GM21723 (cell line): ENCODE measurements around the gene MCM8.
A peak's percentile ranks its signal among the peaks of the same experiment; 100 is the strongest.

Source experiments
- ATAC-seq: cut with Tn5 transposase; IDR thresholded peaks from one replicate; pipeline ENCODE4 v1.9.1; 2021; ENCODE audit warnings: mild to moderate bottlenecking, moderate library complexity; ENCODE audit not compliant: unreplicated experiment

Gene MCM8

DNA sequence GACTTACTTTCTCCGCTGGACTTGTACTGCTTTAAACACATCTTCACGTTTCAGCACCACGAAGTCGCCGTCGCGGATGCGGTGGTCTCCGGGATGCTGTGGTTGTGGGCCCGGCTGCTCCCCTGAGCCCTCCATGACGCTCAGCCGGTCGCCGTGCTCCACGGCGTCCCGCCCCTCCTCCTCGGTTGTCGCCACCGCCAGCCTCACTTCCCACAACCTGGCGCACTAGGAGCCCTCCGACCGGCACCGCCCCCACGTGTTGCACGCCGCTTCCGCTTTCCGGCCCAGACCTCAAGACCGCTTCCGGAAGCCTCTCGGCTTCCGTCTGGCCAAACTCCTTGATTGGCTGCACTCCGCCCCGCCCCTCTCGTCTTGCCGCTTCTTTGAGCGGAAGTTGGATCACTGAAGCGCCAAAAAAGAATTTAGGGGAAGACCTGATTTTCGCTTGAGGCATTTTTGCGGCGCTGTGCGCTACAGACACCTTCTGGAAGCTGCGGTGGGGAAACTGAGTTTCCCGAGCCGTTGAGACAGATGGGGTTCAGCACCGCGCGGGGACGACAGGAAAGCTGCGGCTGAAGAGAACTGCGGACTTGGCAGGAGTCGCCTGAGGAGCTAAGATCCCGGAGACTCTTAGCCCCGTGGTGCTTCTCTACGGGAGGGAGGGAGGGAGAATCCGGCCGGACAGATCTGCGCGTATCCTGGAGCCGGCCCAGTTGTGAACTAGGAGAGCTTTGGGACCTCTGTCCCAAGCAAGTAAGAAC, at the start of gene MCM8, which contains the start of gene TRMT6:
Gene MCM8, plus strand, starts transcription at position 382 of the 761 bp plus-strand sequence. CDS start 1,364 bp downstream, outside the sequence.
Gene TRMT6, minus strand, starts transcription at position 263 of the 761 bp plus-strand sequence. Its CDS starts 128 bp downstream, at position 135.
- peak; percentile 98 for ATAC-seq

DNA sequence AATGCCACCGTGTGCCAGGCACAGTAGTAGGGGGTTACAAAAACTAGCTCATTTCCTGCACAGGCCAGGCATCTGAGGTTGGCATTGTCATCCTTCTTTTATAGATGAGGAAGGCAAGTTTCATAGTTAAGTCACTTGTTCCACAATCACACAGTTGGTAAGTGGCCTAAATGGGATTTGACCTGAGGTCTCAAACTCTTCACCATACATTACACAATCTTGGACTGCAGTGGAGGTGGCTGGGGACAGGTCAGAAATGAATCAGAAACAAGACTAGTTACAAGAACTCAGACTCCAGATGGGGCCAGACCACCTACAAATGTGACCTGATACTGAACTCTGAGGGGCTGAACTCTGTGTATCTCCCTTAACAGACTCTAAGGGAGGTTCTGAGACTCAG, 49.5 kb upstream of the MCM8 start:
- ATAC-seq = no peak

DNA sequence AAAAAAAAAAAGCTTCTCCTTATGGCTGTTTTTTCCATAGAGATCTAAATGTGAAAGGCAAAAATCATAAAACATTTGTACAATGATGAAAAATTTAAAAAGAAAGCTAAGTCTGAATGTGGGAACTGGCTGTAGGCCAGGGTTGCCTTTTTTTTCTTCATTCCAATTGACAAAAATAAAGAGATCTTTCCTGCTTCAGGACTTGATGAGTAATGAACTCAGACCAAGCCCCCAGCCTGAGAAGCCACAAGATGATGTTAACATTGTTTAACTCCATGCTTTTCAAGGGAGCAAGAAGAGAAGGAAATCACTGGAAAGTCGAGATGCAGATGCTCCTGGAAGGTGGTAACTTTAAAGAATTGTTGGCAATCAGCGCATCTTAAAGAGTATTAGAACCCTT, 41.5 kb upstream of the MCM8 start:
- ATAC-seq = no peak

DNA sequence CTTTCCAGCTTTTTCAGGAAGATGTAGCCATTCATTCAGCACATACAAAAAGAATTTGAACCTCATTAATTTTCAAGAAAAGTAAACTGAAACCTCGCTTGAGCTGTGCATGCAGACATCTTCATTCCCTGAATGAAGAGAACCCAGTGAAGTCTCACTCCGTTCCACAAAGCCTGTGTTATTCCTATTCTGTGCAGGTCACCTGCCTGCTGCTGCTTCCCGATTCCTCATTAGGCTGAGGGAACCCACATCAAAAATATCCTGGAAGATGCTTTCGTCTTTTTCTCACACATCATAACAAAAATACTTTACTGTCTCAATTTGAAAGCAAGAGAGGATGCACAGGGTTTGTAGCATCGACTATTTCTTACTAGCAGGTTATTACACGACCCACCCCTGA, 40.3 kb upstream of the MCM8 start:
- no peak for ATAC-seq

DNA sequence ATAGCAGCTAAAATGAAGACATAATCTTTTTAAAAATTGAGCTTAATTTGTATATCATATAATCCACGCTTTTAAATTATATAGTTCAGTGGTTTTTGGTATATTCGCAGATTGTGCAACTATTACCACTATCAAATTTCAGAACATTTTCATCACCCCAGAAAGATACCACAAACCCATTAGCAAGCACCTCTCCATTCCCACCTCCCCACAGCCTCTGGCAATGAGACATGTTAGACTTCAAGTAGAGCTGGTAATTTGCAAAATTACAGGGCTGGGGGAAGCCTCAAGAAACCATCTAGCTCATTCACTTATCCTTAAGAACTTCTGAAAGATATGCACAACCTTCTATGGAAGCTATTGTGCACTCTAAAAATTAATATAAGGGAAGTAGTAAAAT, 37.3 kb upstream of the MCM8 start:
- ATAC-seq = no peak

DNA sequence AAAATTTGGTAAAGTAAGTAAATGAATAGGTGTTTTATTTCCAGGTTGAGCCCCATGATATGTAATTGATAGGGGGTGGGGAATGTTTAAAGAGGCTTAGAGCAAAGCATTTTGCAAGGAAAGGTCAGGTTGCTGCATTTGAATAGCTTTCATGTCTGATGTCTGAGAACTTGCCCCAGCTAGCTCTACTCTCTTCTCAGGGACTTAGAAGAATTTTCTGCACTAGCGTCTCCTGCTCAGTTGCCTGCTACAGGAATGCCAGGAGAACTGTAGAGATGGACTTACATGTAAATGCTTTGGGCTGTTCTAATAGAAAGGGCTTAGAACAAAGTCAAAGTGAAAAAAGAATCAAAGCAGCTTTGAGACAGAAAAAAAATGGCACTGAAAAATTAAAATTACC, 35.6 kb upstream of the MCM8 start:
- ATAC-seq = no peak

DNA sequence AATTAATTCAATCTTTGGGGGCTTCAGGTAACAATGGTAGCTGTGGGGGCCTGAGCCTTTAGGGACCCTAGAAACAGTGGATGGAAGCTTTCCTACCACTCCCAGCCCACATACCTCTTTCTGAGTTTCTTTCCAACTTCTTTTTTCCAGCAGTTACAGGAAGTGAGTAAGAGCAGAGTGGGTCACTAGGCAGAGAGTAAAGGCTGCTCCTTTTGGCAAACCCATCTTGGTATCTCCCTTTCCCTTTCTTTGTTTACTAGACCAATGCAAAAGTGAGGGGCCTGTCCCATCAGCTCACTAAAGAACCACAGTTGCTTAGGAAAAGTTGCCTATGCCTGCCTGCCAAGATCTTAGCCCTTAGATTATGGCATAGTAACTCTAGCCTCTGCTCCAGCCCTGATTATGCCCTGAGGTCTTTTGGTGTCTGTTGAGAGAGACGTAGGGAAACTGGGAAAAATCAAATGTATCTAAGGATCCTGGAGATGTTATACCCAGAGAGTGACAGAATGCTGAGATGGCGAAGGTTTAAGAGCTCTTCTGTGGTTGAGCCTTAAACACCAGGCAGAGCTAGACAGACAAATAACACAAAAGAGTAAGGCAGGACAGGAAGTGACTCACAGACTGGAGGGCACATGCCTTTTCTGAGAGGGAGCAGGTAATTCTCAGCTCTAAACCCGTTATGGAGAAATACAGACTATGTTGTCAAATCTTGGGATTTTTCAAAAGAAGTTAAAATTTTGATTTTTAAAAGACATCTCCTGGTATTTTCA, 31.4 kb upstream of the MCM8 start:
- no peak for ATAC-seq

DNA sequence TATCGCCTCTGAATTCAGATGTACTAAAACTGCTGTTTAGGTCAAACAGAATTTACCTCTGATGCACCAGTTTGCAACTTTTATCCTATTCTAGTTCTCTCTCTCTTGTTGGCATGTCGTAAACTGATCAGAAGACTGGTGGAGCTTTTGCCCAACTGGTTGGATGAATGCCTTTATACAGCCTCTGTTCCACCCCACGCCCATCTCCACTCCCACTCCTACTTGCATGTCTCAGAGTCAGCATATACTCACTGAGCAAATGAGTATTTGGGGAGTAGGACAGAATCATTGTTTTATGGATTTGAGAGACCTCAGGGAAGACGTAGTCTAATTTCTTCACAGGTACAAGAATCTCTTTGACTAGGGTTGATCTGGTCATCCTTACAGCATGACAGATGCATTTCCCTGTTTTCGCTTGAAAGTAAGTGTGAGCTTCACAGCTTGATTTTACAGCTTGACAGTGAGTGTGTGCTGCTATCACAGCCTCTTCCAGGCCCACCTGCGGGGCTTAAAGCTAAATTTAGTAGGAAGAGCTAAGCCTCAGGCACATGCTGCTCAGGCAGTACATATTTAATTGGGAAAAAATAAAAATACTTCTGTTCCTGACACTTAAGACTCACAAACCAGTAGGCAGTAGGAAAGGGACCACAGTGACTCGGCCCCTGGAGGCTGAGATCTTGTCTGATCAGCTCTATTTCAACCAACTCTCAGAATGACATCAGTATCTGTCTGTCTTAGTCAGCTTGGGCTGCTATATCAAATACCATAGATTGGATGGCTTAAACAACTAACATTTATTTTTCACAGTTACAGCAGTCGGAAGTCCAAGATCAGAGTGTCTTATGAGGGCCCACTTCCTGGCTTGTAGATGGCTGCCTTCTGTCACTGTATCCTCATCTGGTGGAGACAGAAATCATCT, 30.6 kb upstream of the MCM8 start:
- no peak for ATAC-seq

DNA sequence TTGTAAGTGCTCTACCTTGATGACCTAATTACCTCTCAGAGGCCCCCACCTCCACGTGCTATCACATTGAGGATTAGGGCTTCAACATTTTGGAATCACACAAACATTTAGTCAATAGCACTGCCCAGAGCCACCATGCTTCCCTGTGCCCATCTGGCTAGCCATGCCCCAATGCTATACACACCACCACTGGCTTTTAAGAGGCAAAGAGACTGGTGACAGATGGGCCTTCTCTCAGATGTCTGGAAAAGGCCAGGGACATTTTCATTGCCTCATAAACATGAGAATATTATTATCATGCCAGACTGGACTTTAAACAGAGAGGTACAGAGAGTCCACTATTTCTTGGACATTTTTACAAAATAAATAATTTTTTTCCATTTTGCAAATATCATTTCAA, 29.9 kb upstream of the MCM8 start:
- ATAC-seq = no peak

DNA sequence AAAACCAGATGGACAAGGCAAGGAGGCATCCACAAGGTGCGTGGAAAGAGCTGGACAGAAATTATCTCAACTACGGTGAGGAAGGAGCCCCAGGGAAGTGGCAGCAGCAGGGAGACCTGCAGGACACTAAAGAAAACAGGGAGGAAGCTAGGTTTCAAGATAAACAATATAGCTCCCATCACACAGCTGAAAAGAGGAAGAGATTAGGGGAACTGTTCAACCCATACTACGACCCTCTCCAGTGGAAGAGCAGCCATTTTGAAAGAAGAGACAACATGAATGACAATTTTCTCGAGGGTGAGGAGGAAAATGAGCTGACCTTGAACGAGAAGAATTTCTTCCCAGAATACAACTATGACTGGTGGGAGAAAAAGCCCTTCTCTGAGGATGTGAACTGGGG, 27.0 kb upstream of the MCM8 start:
- no peak for ATAC-seq

DNA sequence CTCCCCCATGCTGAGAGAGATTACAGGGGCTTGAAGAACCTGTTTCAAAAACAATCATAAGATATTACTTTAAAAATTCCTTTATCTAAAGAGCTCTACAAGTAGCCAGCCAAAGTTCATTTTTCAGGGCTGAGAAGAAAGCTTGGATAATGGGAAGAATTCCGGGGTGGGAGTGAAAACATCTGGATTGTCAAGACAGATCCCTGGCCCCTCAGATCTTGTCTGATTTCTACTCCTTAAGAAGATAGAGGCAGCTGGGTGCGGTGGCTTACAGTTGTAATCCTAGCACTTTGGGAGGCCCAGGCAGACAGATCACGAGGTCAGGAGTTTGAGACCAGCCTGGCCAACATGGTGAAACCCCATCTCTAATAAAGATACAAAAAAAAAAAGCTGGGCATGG, 24.9 kb upstream of the MCM8 start:
- no peak for ATAC-seq

DNA sequence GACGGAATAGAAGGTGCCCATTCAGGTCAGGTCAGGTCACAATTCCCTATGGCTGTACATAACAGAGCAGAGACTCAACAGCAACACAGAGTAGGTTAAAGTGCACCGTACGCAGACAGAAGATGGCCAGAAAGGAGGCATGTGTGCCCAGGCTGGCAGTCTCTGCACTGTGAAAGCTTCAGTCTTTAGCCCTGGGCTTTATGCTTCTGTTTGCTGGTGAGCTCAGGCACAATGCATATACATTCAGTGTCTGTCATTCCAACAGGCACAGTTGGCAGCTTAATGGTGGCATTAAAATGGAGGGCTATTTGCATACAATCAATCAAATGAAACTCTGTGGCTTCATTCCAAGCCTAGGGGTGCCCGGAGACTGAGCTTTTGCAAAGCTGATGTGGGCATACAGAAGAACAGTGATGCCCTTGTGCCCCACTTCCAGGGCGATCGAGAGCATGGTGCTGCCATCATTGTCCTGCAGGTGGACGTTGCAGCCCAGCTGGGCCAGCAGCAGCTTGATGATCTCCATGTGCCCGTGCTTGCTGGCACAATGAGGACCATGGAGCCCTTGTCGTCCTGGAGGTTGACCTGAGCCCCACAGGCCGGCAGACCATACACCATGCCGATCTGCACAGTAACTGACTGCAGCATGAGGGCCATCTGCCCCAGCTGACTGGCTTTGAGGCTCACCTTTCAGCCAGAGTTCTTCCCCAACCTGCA, 22.5 kb upstream of the MCM8 start:
- no peak for ATAC-seq

DNA sequence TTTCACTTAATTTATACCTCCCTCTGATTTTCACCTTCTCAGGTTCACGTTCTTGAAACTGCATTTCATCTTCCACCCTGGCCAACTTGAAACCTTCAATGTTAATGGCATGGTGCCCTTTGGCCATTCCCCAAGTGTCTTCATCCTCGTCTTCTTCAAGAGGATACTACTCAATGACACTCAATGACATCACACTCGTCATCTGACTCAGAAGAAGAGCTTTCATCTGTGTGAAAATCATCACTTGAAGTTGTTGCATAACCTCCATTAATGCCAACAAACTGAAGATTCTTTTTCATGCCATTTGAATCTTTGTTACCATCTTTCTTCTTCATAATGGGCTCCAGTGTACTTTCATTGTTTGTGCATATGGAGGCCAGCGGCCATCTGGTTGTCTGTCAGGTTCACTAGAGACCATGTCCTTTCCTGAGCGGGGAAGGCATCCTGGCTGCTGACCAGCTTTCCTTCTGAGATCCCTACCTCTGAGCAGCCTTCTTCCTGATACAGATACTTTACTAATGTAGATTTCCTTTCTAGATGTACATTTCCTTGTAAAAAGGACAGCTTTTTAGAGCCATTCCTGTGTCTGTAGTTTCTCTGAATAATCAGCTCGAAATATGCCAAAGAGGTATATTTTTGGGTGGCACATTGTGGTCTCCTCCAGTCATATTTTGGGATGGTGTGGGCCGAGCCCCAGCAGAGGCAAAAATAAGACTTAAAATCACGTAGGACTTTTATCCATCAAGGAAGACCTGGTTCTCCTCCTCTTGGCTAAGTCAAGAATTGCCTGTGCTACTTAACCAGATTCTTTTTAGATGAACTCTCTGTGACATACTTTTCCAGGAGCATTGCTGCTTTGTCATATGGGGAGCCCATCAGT, 21.4 kb upstream of the MCM8 start:
- ATAC-seq = no peak

DNA sequence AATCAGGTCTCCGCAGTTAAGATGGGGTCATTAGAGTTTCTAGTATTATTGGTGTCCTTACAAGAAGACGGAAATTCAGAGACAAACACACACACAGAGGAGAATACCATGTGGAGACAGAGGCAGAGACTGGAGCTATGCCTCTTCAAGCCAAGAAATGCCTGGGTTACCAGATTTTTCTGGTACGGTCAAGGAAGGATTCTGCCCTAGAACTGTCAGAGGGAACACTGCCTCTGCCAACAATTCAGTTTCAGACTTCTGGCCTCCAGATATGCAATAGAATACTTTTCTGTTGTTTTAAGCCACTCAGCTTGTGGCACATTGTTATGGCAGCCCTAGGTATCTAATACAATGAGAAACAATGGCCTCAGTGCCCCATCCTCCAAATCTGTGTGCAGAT, 19.0 kb upstream of the MCM8 start:
- ATAC-seq = no peak

DNA sequence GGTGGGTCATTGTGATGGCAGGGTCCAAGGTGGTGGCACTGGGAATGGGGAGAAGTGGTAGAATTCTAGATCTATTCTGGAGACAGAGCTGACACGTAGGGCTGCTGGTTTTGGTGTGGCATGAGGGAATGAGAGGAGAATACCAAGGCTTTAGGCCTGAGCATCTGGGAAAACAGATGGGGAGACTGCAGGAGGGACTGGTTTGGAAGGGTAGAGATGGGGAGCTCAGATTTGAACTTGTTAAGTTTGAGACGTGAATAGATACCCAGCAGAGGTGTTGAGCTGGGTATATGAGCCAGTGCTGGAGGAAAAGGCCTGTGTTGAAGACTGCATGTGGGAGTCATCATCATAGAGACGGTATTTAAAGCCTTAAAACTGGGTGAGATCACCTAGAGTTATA, 17.7 kb upstream of the MCM8 start:
- ATAC-seq = no peak

DNA sequence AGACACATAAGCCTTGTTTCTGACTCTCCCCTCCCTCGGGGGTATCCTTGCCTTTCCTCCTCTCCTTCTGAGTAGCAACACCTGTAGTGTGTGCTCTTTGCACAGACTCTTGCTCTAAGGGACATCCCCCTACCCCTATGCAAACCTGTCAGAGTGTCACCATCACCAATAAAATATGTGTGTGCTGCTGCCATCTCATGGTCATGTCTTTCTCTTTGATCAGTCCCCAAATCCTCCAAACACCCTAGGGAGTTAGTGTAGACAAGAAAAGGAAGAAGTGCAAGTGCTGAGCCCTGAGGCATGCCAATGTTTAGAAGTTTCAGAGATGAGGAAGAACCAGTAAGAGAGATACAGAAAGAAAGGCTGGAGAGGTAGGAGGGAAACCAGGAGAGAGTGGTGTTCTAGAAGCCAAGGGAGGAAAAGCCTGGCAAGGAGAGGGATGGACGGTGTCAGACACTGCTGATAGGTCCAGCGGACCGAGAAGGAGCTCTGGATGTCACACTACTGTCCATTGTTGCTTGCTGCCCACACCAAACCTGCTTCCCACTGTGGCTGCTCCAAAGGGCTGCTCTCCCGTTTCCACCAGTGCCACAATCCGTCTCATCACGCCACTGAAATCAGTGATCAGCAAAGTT, 16.5 kb upstream of the MCM8 start:
- ATAC-seq = no peak

DNA sequence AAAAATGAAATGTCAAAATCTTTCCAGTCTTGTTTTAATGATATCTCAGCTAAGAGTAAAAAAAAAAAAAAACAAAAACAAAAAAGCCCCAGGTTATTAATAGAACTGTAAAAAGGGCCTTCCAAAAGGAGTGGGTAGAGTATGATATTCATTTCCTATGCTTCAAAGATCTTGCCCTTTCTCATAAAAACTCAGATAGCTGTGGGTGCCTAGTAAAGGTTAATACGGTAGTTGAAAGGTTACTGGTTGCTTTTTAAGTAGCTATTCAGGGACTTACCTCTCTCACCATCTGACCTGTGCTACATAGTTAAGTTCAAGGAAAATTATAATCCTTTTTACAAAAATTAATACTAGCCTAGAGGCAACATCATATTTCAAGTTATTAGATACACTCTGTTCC, 15.1 kb upstream of the MCM8 start:
- no peak for ATAC-seq

DNA sequence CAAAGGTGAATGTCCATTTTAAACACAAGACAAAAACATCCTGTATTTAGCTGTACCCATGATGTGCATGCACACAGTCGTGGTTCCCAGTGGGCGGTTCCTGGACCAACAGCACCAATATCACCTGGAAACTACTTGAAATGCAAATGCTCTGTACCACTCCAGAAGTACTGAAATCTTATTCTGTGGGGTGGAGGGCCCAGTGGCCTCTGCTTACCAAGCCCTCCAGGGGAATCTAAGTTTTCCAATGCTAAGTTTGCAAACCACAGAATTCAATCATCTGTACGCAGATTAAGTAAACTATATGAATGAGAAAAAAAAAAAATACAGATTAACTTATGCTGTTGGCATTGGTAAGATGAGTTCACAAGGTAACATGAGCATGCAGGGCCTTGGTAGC, 14.2 kb upstream of the MCM8 start:
- ATAC-seq = no peak

DNA sequence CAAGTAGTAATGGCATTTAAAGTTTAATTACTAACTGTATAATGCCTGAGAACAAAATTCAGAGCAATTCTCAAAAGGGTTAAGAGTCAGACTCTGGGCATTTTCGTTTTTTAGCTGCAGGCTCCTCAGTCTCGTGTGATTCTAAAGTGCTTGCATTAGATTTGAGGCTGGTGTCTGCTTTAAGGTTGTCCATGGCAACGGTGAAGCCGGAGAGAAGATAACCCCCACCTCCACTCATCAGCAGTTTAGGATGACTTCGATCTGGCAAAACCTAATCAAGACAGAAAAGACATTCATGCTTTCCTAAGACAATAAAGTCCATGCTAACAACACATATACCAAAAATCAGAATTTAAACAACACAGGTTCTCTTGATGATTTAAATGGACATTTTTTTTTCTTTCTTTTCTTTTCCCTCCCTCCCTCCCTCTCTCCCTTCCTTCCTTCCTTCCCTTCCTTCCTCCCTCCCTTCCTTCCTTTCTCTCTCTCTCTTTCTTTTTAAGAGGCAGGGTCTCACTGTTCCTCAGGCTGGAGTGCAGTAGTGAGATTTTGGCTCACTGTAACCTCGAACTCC, 11.9 kb upstream of the MCM8 start:
- ATAC-seq = no peak
